ENCODE measurements around the gene CDC42BPA. TPM values are rescaled to one million over a fixed set of nuclear protein-coding genes. Genes with fewer than 3 reads are reported as not detected.
"Not testable (repeated sequence)": the region's sequence is repeated elsewhere in the genome, so short reads cannot be mapped to it uniquely, and the experiment has no call there.

CDC42BPA gene
- total RNA-seq, 1 experiment from 2014 or later = 77.7 TPM

DNA sequence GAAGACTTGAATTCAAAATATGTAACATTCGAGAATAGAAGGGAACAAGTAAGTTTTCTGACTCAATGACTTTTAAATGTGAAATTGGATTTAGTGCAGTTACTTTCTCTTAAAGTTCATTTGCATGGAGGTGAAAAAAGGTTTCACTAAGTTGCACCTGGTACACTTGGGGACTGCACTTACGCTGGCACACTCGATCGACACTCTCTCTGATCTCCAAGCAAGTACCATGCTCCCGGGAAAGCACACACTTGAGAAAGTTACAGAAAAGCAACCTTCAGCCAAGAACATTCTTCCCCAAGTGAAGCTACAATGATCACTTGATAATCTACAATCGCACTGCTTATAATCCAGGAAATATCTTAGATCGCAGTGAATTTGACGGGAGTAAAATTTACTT lies 315.1 kb downstream of the CDC42BPA start:
- no peak for DNase-seq (ENCODE audit: extremely low read depth, low read depth)

DNA sequence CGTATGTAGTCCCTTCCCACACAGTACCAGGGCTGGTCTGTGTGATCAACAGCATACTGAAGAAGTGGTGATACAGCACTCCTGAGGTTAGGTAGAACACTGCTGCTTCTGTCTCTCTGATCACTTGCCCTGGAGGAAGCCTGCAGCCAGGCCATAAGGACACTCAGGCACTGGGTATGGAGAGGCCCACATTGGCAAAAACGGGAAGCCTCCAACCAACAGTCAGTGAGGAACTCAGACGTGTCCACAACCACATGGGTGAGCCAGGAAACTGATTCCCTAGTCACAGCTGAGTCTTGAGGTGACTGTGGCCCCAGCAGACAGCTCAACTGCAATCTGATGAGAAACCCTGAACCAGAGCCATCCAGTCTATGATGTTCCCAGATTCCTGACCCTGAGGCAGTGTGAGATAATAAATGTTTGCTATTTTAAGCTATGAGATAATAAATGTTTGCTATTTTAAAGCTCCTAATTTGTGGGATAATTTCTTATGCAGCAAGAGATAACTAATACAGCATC lies 315.7 kb downstream of the CDC42BPA start:
- DNase-seq (ENCODE audit: extremely low read depth, low read depth) = no peak

DNA sequence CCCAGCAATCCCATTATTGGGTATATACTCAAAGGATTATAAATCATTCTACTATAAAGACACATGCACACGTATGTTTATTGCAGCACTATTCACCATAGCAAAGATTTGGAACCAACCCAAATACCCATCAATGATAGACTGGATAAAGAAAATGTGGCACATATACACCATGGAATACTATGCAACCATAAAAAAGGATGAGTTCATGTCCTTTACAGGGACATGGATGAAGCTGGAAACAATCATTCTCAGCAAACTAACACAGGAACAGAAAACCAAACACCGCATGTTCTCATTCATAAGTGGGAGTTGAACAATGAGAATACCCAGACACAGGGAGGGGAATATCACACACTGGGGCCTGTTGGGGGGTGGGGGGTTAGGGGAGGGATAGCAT lies 318.7 kb downstream of the CDC42BPA start:
- DNase-seq (ENCODE audit: extremely low read depth, low read depth) = not testable (repeated sequence)

DNA sequence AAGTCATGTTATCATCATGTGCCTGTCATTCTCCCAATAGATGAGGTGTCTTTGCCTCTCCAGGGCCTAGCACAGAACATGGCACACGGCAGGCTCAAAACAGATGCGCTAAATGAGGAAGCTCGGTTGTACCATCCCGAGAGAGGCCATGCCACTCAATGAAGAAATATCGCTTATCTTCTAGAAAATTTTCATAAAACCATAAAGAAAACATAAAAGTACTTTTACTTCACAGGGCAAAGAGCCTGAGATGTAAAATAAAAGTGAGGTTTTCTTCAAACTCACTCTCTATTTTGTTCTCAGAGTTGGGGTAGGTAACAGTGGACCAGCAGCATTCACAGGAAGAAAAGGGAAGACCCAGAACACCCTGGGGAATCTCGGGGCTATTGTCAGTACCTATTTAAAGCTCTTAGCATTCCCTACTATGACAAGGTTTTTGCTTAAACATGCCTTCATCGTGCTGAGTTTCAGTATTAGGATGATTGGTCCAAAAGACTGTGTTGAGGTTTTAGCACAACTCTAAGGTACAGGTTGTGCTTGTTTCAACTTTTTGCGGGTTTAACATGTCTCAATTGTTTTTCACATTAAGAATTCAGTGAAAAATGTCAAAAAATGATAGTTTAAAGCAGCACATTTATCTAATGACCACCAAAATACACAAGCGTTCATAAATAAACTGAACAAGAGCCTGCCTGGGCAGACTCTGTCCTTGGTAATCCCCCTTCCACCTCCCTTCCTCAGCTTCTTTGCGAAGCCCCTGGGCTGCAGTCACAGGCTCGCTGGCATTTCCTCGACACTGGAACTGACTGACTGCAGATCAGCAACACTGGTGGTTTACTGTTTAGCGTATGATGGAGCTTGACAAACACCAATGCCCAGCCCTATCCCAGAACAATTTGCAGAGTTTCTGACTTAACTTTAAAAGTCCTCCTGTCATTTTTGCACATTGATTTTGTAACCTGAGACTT lies 322.6 kb downstream of the CDC42BPA start:
- no peak for DNase-seq (ENCODE audit: extremely low read depth, low read depth)

DNA sequence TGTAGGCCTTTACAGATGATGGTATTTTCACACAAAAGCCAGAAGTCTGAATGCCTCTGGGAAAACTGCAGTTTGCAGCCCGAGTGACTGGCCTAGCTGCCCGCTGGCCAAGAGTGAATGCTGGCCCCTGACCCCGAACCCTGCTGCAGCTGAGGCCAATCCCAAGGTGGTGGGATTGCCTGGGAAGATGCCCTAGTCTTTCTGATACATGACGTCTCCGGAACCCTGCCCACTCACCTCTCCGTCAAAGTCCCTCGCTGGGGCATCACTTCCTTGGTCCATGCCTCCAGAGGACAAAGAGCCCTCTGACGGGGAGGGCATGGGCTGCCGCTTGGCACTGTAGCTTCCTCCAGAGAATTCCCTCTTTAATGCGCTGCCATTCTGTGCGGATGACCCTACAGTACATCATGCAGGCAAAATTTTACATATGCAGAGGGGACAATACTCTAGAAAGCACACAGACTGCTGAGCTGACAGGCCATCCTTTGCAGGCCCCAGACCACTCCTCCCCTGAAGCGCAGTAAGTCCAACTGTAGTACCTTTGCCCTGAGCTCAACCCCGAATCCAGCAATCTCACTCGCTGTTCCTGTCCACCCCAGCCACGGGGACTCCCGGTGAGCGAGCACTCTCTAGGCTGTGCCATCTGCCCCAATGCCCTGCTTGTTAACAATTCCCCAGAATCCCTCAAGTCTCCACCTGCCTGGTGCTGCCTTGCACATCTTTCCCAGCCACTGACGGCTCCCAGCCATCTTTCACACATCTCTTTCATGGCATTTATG lies 323.5 kb downstream of the CDC42BPA start:
- DNase-seq (ENCODE audit: extremely low read depth, low read depth) = no peak

DNA sequence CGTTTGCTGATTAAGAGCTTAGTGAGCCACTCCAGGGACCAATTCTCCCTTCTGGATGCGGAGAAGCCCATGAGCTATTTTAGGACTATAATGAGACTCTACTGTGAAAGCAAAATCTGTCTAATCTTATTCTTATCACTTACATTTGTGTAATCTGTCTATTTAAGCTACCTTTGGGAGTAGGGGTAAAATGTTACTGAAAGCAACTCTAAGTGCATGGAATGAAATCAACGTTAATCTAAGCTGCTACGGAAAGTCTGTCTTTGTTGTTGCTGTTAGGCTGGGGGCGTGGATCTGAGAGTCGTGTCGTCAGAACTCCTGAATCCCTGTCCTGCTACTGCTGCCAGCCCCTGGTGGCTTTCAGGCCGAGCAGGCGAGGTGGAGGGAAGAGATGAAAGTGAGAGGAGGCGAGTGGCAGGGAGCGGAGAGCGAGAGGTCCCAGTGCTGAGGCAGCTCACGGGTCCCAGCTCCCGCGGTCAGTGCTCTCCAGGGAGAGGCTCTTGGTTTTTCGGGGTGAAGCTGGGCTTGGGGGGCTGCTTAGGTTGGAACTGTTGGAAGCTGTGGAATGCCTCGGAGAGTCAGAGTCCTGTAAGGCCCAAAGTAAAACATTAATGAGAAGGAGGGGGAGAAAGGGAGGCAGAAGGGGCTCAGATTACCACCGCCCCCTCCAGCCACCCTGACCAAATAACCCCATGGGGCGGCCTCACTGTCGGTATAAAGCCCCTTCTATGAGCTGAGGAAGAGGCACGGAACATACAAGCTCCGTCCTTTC lies 324.3 kb downstream of the CDC42BPA start:
- DNase-seq (ENCODE audit: extremely low read depth, low read depth) = no peak

DNA sequence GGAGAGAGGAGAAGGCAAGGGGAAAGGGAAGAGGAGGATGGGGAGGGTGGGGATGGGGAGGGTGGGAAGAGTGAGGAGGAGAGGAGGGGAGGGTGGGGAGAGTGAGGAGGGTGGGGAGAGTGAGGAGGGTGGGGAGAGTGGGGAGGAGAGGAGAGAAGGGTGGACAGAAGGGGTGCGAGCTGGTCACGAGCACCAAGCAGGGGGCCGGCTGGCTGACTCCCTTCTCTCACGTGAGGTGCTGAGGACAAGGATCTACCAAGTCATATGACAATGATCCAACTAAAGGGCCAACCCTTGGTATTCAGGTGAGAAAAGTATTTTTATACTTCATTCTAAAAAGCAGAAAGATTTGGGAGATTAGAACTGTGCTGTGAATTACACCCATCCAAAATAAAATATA lies 326.4 kb downstream of the CDC42BPA start:
- DNase-seq (ENCODE audit: extremely low read depth, low read depth) = no peak

DNA sequence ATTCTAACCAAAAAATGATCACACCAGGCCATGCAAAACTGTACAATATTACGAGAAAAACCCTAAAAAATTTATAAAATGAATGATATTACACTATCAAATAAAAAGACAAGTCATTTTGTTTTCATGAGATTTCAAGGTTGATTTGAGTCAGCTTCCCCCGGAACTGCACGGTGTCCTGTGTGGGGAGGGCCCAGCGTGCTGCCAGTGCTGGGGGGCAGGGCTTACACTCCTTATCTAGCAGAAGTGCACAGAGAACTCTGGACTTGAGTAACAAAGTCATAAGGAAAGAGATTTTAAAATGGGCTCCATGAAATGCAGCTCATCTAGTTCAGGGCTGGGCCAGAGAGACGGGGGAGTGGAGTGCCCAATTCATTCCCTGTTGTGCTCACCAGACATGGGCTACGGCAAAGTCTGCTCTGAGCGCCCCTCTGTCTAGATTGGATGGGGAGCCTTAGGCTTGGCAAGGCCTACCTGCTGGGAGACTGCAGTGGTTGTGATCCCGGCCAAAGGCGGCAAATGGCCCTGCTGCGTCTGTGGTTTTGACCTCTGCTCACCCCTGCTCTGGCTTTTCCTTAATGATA lies 328.1 kb downstream of the CDC42BPA start:
- no peak for DNase-seq (ENCODE audit: extremely low read depth, low read depth)

DNA sequence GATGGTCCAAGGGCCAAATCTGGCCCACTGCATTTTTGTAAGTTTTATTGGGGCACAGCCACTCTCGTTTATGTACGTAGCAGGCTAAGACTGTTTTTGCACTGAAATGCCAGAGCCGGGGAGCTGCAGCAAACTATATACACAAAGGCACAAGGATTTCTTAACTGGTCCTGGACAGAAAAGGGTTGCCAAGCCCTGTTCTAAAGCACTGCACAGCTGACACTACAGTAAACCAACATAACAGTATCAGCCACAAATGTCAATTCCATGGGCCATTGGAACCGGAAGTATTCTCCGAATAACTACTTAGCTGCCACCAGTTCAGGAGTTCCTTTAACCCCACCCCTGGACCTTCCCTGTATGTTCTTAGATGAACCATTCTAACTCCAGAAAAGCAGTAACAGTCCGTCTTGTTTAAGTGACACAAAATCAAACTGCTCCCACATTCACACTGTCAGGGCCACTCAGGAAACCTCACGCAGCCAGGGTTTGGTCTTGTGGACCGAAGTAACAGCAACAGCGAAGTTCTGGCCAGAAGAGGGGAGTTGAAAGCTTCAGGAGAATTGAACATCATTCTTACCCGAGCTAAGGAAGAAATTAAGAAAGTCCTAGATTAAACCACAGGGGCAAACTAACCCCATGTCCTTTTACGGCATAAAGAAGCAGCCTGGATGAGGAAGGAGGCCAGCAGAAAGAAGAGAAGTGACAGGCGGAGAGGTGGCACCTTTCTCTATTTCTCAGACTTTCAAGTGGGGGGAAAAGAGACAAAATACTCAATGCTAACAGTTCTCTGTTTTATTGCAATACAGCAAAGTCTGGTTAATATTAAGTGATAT lies 329.0 kb downstream of the CDC42BPA start:
- DNase-seq (ENCODE audit: extremely low read depth, low read depth) = no peak

DNA sequence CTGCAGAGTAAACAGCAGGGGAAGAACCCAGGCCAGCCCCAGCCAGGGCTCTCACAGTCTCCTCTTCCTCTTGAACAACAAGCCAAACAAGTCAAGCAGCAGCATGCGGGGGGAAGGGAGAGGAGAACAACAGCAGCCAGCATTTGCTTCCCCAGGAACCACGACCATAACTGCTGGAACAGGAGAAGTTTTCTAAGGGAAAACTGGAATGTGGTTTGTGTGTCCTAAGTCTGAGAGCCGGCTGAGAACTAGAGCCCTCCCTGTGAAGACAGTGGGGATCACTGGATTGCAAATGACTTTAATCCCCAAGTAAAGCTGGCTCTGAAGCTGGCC lies 330.0 kb downstream of the CDC42BPA start:
- DNase-seq (ENCODE audit: extremely low read depth, low read depth) = no peak

DNA sequence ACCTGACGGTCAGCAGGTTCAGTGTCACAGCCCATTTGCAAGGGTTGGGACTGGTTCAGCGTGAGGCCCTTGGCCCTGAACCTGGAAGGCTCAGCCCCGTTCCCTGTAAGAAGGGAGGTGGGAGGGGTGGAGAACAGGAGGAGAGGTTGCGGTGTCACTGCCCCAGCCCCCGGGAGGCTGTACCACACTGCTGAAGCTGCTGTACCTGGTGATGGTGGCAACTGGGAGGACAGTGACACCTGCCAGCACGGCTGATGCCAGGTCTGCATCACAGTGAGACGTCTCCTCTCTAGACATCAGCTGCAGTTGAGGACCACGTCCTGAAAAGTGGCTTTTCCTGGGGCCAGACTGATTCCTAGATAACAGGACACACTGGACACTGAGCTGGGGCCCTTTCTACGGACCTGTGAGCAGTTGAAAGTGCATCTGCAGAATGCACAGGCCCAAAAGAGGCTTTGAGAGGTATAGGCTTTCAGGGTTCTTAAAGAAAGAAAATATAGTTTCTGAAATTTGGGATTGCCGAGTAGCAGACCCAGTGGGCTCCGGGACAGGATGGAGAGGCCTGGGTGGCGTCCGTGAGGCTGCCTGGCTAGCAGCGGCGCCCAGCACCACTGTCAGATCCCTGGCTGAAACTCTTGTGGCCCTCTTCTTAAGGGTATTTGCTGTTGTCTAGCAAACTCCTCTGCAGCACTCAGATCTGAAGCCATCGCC lies 330.5 kb downstream of the CDC42BPA start:
- DNase-seq (ENCODE audit: extremely low read depth, low read depth) = no peak

DNA sequence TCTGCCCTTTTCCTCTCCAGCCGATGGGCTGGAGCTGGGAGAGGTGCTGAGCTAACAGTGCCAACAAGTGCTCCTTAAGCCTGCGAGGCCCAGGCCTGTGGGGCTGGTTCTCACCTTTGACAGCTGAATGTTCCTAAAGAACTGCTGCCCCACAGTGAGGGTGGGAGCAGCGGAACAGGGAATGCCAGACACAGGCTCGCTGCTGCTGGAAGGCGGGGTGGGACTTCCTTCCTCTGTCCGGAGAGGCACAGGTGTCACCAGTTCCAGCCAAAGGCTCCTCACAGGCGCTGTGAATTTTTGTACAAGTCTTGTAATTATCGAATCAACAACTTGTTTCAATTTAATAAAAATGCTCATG lies 331.1 kb downstream of the CDC42BPA start:
- DNase-seq (ENCODE audit: extremely low read depth, low read depth) = no peak

DNA sequence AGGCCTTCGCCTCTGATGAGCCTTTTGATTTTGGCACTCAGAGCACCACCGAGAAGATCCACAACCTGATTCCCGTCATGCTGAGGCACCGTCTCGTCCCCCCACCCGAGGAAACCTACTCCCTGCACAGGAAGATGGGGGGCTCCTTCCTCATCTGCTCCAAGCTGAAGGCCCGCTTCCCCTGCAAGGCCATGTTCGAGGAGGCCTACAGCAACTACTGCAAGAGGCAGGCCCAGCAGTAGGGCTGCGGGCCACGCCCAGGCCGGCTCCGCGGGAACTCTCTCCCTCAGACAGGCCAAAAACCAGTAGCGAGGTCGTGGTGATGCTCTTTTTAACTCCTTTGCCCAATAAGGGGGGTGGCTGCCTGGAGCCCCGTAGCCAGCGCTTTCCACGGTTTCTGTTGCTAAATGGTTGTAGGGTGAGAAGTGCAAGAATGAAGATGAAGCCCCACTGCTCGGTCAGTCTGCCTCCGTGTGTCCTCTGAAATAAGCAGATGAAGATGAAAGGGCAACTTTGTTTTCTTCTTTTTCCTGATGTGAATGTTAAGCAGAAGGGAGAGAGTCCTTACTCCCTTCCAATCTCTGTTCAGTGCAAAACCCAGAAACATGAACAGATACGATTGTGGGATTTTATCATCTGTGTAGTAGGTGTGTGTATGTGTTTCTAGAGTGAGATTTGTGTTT lies 331.7 kb downstream of the CDC42BPA start:
- no peak for DNase-seq (ENCODE audit: extremely low read depth, low read depth)

DNA sequence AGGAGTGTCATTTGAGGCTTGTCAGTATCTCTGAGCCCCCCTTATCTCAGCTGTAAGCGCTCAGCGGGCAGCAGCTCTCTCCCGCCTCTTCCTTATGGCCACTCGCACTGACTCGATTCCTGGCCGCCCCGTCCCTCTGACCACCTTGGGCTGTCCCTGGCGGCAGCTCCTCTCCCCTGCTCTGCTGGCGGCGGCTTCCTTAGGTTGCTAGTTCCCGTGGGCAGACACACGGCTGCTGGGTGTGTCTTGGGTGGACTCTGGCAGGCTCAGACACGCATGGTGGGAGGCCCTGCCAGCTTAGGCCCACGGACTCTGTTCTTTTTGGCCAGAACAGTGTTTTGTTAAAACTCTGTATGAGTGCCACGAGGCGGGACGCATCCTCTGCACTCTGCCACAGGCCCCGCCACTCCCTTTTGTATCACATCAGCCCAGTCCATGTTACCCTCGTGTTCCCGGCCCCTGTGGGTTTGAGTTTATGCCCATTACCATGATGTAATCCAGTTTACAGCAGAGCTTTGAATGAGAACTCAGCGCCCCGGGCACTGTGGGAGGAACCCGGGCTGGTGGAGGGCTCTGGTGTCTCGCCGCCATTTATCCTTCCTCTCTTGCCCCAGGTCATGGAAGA lies 332.3 kb downstream of the CDC42BPA start:
- DNase-seq (ENCODE audit: extremely low read depth, low read depth) = no peak

DNA sequence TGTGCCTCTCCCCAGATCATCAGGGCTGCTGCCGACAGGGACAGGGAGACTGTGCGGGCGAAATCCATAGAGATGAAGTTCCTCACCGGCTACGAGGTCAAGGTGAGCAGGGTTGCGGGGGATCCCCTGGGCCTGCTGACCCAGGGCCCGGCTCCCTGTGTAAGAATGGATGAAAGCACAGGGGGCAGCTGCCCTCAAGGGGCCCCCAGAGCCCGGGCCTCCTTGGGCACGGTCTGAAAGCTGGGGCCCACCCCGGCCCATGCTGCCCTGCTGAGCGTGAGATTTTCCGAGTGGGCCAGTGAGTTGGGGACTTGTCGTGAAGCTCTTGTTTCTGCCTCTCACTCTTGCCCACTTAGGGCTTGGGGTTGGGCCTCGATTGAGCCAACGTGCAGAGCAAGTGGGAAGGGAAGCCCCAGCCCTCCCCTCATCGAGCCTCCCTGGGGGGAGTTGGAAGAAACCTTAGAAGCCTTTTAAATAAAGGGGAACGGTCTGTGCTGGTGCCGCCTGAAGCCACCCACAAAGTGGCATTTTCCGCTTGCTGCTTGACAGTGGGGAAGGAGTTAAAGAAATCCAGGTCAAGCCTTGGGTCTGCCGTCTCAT lies 333.0 kb downstream of the CDC42BPA start:
- DNase-seq (ENCODE audit: extremely low read depth, low read depth) = no peak

DNA sequence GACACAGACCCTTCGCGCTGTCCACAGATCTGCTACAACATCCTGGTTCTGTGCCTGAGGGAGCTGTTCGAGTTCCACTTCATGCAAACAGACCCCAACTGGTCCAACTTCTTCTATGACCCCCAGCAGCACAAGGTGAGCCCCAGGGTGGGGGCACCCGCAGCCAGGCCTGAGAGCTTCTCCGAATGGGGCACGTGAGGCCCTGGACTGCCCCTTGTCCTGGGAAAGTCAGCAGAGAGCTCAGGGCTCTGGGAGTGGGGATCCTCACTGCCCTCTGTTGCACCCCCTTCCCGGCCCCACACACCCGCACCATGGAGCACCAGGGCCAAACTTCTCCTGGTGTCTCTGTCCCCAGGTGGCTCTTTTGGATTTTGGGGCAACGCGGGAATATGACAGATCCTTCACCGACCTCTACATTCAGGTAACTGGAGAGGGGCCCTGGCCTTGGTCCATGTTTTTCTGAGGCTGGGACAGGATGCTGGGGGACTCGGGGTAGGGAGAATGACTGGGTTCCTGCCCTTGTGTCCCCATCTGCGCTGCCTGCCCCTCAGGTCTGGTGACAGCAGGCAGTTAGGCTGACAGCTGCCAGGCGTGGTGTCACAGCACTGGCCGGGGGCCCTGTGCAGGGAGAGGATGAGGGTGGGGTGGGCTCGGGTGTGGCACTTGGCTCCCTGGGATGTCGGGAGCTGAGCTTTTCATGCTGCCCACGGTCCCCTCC lies 333.6 kb downstream of the CDC42BPA start:
- DNase-seq (ENCODE audit: extremely low read depth, low read depth) = no peak

DNA sequence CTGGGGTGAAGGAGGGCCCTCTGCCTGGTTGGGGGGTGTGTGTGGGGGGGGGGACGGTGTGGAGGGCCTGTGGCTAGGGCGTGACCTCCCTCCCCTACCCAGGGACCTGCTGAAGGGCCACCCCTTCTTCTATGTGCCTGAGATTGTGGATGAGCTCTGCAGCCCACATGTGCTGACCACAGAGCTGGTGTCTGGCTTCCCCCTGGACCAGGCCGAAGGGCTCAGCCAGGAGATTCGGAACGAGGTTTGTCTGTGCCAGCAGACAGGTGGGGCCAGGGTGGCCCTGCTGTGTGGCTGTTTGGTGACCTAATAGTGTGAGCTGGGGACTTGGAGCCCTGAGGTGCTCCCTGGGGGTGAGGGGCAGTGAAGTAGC lies 334.3 kb downstream of the CDC42BPA start:
- no peak for DNase-seq (ENCODE audit: extremely low read depth, low read depth)

Measured in NCI-H460 (cell line).